ENCODE results near the gene ZNF385A. TPM values are rescaled to one million over a fixed set of nuclear protein-coding genes. Genes with fewer than 3 reads are reported as not detected.

Gene ZNF385A
- total and polyA plus RNA-seq, 9 of the 15 experiments (the other 6 are each of a cell fraction or from before 2014, with no cell fraction given) = 1.0 to 111 (median 7.7) TPM

DNA sequence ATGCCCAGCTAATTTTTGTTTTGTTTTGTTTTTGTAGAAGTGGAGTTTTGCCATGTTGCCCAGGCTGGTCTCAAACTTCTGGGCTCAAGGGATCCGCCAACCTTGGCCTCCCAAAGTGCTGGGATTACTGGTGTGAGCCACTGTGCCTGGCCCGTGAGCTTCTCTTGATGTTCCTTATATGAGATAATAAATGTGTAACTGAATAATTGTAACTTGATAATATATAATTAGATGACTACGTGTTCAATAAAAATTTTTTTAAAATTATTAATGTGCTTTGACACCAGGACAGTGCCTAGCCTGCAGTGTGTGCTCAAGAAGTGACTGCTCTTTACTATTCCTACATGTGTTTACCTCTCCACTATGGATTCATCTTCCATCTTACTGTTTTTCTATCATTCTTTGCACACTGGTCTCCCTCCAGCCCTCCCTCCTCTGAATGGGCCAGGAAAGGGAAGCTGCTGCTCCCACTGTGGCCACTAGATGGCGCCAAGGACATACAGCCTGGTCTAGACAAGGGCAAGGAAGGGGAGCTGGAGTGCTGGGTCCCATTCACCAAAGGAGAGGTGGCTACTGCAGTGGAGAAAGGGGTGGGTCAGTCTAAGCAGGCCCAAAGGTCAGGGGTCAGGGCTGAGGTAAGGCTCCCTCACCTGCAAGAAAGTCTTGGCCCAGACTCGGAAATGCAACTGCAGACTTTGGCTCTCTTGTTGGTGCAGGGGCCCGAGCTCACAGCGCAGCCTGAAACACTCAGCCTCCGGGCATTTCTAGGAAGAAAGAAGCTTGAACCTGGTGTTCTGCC, 14.7 kb upstream of the ZNF385A start (continued):
- TF ChIP-seq PKNOX1 (IDR thresholded peaks at IDR 0.05) (no peak), NR4A1 (CRISPR knock-in tag; IDR thresholded peaks at IDR 0.05) (no peak), NR4A1 (tag; IDR thresholded peaks at IDR 0.05) (no peak), HDGF (IDR thresholded peaks at IDR 0.05) (peak; percentile 82), ZNF134 (CRISPR knock-in tag; conservative IDR thresholded peaks at IDR 0.05) (no peak), CAMTA2 (CRISPR knock-in tag; conservative IDR thresholded peaks at IDR 0.05) (no peak), ZNF184 (CRISPR knock-in tag; IDR thresholded peaks at IDR 0.05) (no peak), NUFIP1 (IDR thresholded peaks at IDR 0.05; ENCODE audit: partially characterized antibody) (no peak), HDAC8 (tag; IDR thresholded peaks at IDR 0.05) (no peak), GABPB1 (CRISPR knock-in tag; IDR thresholded peaks at IDR 0.05) (peak; percentile 58; the same call in 1 of the 2 replicates), FIP1L1 (IDR thresholded peaks at IDR 0.05; ENCODE audit: low read depth, low read length, poor library complexity, severe bottlenecking) (no peak), NRF1 (conservative IDR thresholded peaks at IDR 0.05 in 1 of 2, IDR thresholded peaks at IDR 0.05 in 1 of 2) (no peak), FOXJ2 (tag; IDR thresholded peaks at IDR 0.05) (no peak), MAFK (IDR thresholded peaks at IDR 0.05; ENCODE audit: low read length) (no peak), MEF2D (tag; conservative IDR thresholded peaks at IDR 0.05; ENCODE audit: low read depth) (no peak)
- TF ChIP-seq, protein P1, sequence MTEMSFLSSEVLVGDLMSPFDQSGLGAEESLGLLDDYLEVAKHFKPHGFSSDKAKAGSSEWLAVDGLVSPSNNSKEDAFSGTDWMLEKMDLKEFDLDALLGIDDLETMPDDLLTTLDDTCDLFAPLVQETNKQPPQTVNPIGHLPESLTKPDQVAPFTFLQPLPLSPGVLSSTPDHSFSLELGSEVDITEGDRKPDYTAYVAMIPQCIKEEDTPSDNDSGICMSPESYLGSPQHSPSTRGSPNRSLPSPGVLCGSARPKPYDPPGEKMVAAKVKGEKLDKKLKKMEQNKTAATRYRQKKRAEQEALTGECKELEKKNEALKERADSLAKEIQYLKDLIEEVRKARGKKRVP (CRISPR knock-in tag; IDR thresholded peaks at IDR 0.05) = no peak
- TF ChIP-seq, protein P2, sequence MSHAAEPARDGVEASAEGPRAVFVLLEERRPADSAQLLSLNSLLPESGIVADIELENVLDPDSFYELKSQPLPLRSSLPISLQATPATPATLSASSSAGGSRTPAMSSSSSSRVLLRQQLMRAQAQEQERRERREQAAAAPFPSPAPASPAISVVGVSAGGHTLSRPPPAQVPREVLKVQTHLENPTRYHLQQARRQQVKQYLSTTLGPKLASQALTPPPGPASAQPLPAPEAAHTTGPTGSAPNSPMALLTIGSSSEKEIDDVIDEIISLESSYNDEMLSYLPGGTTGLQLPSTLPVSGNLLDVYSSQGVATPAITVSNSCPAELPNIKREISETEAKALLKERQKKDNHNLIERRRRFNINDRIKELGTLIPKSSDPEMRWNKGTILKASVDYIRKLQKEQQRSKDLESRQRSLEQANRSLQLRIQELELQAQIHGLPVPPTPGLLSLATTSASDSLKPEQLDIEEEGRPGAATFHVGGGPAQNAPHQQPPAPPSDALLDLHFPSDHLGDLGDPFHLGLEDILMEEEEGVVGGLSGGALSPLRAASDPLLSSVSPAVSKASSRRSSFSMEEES (CRISPR knock-in tag; IDR thresholded peaks at IDR 0.05) = no peak
- TF ChIP-seq, protein P3, sequence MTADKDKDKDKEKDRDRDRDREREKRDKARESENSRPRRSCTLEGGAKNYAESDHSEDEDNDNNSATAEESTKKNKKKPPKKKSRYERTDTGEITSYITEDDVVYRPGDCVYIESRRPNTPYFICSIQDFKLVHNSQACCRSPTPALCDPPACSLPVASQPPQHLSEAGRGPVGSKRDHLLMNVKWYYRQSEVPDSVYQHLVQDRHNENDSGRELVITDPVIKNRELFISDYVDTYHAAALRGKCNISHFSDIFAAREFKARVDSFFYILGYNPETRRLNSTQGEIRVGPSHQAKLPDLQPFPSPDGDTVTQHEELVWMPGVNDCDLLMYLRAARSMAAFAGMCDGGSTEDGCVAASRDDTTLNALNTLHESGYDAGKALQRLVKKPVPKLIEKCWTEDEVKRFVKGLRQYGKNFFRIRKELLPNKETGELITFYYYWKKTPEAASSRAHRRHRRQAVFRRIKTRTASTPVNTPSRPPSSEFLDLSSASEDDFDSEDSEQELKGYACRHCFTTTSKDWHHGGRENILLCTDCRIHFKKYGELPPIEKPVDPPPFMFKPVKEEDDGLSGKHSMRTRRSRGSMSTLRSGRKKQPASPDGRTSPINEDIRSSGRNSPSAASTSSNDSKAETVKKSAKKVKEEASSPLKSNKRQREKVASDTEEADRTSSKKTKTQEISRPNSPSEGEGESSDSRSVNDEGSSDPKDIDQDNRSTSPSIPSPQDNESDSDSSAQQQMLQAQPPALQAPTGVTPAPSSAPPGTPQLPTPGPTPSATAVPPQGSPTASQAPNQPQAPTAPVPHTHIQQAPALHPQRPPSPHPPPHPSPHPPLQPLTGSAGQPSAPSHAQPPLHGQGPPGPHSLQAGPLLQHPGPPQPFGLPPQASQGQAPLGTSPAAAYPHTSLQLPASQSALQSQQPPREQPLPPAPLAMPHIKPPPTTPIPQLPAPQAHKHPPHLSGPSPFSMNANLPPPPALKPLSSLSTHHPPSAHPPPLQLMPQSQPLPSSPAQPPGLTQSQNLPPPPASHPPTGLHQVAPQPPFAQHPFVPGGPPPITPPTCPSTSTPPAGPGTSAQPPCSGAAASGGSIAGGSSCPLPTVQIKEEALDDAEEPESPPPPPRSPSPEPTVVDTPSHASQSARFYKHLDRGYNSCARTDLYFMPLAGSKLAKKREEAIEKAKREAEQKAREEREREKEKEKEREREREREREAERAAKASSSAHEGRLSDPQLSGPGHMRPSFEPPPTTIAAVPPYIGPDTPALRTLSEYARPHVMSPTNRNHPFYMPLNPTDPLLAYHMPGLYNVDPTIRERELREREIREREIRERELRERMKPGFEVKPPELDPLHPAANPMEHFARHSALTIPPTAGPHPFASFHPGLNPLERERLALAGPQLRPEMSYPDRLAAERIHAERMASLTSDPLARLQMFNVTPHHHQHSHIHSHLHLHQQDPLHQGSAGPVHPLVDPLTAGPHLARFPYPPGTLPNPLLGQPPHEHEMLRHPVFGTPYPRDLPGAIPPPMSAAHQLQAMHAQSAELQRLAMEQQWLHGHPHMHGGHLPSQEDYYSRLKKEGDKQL (CRISPR knock-in tag; IDR thresholded peaks at IDR 0.05; ENCODE audit: borderline replicate concordance) = no peak
